OCI-LY1 (cell line): Measurements from ENCODE around the gene S100A7.

ENCODE experiments used
- H2AFZ ChIP-seq: fragments of 200-600 bp; sonication (generic), shearing (Covaris generic); 2 replicates; pipeline ENCODE4 v1.6.0; 2014; ENCODE audit warnings: antibody characterized with exemption, mild to moderate bottlenecking, low read length
- H3F3A ChIP-seq: fragments of 200-600 bp; sonication (generic), shearing (Covaris generic); 2 replicates; pipeline ENCODE4 v1.6.0; 2014; ENCODE audit warnings: mild to moderate bottlenecking, antibody characterized with exemption, low read length, moderate library complexity; ENCODE audit not compliant: insufficient read depth
- H3K27ac ChIP-seq: fragments of 200-600 bp; sonication (generic); 2 replicates; pipeline ENCODE4 v1.5.1; 2014; ENCODE audit warnings: low read length, mixed run types, mild to moderate bottlenecking, low read depth; ENCODE audit not compliant: poor library complexity, severe bottlenecking
- H3K27me3 ChIP-seq: fragments of 200-600 bp; sonication (generic); 2 replicates; pipeline ENCODE4 v1.6.0; 2014; ENCODE audit warnings: antibody characterized with exemption, mild to moderate bottlenecking, low read length, moderate library complexity; ENCODE audit not compliant: insufficient read depth
- H3K36me3 ChIP-seq: fragments of 200-600 bp; sonication (generic); 2 replicates; pipeline ENCODE4 v1.6.1; 2014; ENCODE audit warnings: mild to moderate bottlenecking, antibody characterized with exemption, low read length, moderate library complexity, mixed read lengths; ENCODE audit not compliant: insufficient read depth
- H3K4me1 ChIP-seq: fragments of 200-600 bp; sonication (generic); 2 replicates; pipeline ENCODE4 v1.5.1; 2014; ENCODE audit warnings: mild to moderate bottlenecking, low read length, moderate library complexity; ENCODE audit not compliant: insufficient read depth, severe bottlenecking
- H3K4me2 ChIP-seq: fragments of 200-600 bp; sonication (generic), shearing (Covaris generic); 2 replicates; pipeline ENCODE4 v1.6.1; 2014; ENCODE audit warnings: low read length
- H3K4me3 ChIP-seq: fragments of 200-600 bp; sonication (generic); 2 replicates; pipeline ENCODE4 v1.5.1; 2014; ENCODE audit warnings: low read length, low read depth, mild to moderate bottlenecking, mixed read lengths; ENCODE audit not compliant: poor library complexity, severe bottlenecking
- H3K79me2 ChIP-seq: fragments of 200-600 bp; shearing (Covaris generic); 2 replicates; pipeline ENCODE4 v1.6.1; 2016; ENCODE audit warnings: mixed run types, low read length, mixed read lengths; ENCODE audit not compliant: insufficient read depth
- H3K9ac ChIP-seq: fragments of 200-600 bp; sonication (generic), shearing (Covaris generic); 2 replicates; pipeline ENCODE4 v1.6.1; 2014; ENCODE audit warnings: mild to moderate bottlenecking, low read length, mixed read lengths
- H3K9me2 ChIP-seq: fragments of 200-600 bp; sonication (generic), shearing (Covaris generic); 2 replicates; pipeline ENCODE4 v1.6.1; 2014; ENCODE audit warnings: low read depth, mild to moderate bottlenecking, low read length, mixed read lengths
- H3K9me3 ChIP-seq: fragments of 200-600 bp; shearing (Covaris generic); 2 replicates; pipeline ENCODE4 v1.6.1; 2014; ENCODE audit warnings: low read length, mixed read lengths
- H4K20me1 ChIP-seq: fragments of 200-600 bp; sonication (generic), shearing (Covaris generic); 2 replicates; pipeline ENCODE4 v1.6.0; 2016; ENCODE audit warnings: mild to moderate bottlenecking, low read length; ENCODE audit not compliant: insufficient read depth
- EZH2 ChIP-seq: fragments of 200-600 bp; sonication (generic), shearing (Covaris generic); IDR thresholded peaks from 2 replicates; pipeline ENCODE4 v1.8.0; 2017; ENCODE audit warnings: borderline replicate concordance, mixed run types, mild to moderate bottlenecking, antibody characterized with exemption, low read length, moderate library complexity, mixed read lengths
- TF ChIP-seq, protein P1 (sequence below): fragments of 200-600 bp; sonication (generic), shearing (Covaris generic); IDR thresholded peaks from 2 replicates; pipeline ENCODE4 v1.5.1; 2017; ENCODE audit warnings: mild to moderate bottlenecking, antibody characterized with exemption, low read length, moderate library complexity, mixed read lengths

Gene S100A7

GRCh38 chr1:153447498-153448170 is 12.8 kb downstream of the S100A7 start:
- Histone ChIP-seq H3K4me2 (no peak overlapping the region), H3F3A (no peaks in the 10 kb centered on the region), H3K9ac (no peak overlapping the region), H3K27me3 (peaks cover 6% of the 10 kb centered on the region; the same call in 1 of the 2 replicates), H3K79me2 (no peaks in the 10 kb centered on the region), H3K36me3 (no peaks in the 10 kb centered on the region), H3K27ac (no peak overlapping the region), H4K20me1 (no peaks in the 10 kb centered on the region), H3K4me1 (no peaks in the 10 kb centered on the region), H2AFZ (no peak overlapping the region), H3K9me3 (no peaks in the 10 kb centered on the region), H3K9me2 (no peaks in the 10 kb centered on the region), H3K4me3 (no peak overlapping the region)
- TF ChIP-seq, protein P1, sequence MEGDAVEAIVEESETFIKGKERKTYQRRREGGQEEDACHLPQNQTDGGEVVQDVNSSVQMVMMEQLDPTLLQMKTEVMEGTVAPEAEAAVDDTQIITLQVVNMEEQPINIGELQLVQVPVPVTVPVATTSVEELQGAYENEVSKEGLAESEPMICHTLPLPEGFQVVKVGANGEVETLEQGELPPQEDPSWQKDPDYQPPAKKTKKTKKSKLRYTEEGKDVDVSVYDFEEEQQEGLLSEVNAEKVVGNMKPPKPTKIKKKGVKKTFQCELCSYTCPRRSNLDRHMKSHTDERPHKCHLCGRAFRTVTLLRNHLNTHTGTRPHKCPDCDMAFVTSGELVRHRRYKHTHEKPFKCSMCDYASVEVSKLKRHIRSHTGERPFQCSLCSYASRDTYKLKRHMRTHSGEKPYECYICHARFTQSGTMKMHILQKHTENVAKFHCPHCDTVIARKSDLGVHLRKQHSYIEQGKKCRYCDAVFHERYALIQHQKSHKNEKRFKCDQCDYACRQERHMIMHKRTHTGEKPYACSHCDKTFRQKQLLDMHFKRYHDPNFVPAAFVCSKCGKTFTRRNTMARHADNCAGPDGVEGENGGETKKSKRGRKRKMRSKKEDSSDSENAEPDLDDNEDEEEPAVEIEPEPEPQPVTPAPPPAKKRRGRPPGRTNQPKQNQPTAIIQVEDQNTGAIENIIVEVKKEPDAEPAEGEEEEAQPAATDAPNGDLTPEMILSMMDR: no peak
- no peak for TF ChIP-seq EZH2

GRCh38 chr1:153444078-153444477 is 16.4 kb downstream of the S100A7 start:
- Histone ChIP-seq H3F3A (no peaks in the 10 kb centered on the region), H3K9me2 (no peaks in the 10 kb centered on the region), H3K9ac (no peak overlapping the region), H3K4me2 (no peak overlapping the region), H3K4me1 (no peaks in the 10 kb centered on the region), H3K27ac (no peak overlapping the region), H3K27me3 (peaks cover 9% of the 10 kb centered on the region; the same call in 1 of the 2 replicates), H3K4me3 (no peak overlapping the region), H2AFZ (no peak overlapping the region), H3K36me3 (no peaks in the 10 kb centered on the region), H4K20me1 (no peaks in the 10 kb centered on the region), H3K79me2 (no peaks in the 10 kb centered on the region), H3K9me3 (no peaks in the 10 kb centered on the region)
- no peak for TF ChIP-seq EZH2
- TF ChIP-seq, protein P1: no peak

DNA sequence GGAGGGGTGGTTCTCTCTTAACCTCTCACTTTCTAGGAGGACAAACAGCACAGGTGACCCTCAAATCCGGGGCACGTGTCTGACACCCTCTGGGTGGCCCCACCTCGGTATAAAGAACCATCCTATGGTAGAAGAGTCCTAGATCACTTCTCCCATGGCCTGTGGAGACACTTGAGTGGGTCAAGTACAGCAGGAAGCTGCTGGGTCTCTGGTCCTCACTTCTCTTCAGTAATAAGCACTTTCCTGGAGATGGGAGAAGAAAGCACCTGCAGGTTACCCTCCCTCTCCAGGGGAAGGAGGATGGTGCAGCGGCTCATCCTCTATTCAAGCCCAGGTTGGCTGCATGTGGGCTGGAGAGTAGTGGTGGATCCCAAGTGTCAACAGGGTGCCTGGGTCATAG is 17.0 kb downstream of the S100A7 start:
- H3F3A ChIP-seq: no peaks in the 10 kb centered on the region
- no peak overlapping the region for H3K4me3 ChIP-seq
- H2AFZ ChIP-seq: no peak overlapping the region
- H3K9me3 ChIP-seq: no peaks in the 10 kb centered on the region
- H3K9ac ChIP-seq: no peak overlapping the region
- no peak overlapping the region for H3K27ac ChIP-seq
- peaks cover 10% of the 10 kb centered on the region; the same call in 1 of the 2 replicates for H3K27me3 ChIP-seq
- H3K9me2 ChIP-seq: no peaks in the 10 kb centered on the region
- TF ChIP-seq, protein P1: no peak
- TF ChIP-seq EZH2: no peak
- no peaks in the 10 kb centered on the region for H3K36me3 ChIP-seq
- no peaks in the 10 kb centered on the region for H3K4me1 ChIP-seq
- no peak overlapping the region for H3K4me2 ChIP-seq
- no peaks in the 10 kb centered on the region for H4K20me1 ChIP-seq
- no peaks in the 10 kb centered on the region for H3K79me2 ChIP-seq
